Measurements from ENCODE around the gene MRPS34. TPM values are rescaled to one million over a fixed set of nuclear protein-coding genes. Genes with fewer than 3 reads are reported as not detected.
A peak's percentile ranks its signal among the peaks of the same experiment; 100 is the strongest.

Gene MRPS34
- total and polyA plus RNA-seq, 9 of the 15 experiments (the other 6 are each of a cell fraction or from before 2014, with no cell fraction given), result 5.2 to 334 (median 92.8) TPM

DNA sequence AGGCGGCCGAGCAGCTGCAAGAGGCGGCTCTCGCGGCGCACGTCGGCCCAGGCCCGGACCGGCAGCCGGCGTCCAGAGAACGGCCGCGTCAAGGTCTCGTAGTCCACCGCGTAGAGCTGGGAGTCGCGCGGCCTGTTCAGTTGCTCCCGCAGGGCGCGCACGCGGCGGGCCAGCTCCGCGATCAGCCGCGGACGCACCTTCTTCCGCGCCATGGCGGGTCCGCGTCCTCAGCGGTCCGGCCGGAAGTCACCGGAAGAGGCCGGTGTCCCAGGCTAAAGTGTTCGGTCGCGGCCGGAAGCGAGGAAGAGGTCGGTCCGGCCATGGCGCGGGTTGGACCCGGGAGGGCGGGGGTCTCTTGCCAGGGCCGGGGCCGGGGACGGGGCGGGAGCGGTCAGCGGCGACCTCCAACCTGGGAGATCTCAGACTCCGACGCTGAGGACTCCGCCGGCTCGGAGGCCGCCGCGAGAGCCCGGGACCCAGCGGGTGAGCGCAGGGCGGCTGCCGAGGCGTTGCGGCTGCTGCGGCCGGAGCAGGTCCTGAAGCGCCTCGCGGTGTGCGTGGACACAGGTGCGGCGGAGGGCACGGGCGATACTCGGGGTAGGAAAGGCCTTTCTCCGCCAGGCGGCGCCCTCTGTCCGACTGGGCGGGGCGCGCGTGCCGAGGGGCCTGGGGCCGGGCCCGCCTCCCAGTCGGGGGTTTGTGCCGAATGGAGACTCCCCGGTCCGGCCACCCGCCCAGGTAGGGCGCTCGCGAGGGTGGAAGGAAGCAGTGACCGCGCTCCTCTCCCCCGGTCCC, at the start of gene MRPS34 (continued):
- TF ChIP-seq ZNF778 (CRISPR knock-in tag; IDR thresholded peaks at IDR 0.05) (no peak), BHLHE40 (IDR thresholded peaks at IDR 0.05; ENCODE audit: low read length) (peak; percentile 92), ZKSCAN1 (IDR thresholded peaks at IDR 0.05; ENCODE audit: low read depth, low read length) (0 out of 2 replicates have a peak, but pooled peaks have one; percentile 22), ZNF830 (CRISPR knock-in tag; IDR thresholded peaks at IDR 0.05) (0 out of 2 replicates have a peak, but pooled peaks have one; percentile 5), FOSL1 (tag; conservative IDR thresholded peaks at IDR 0.05) (0 out of 2 replicates have a peak, but pooled peaks have one; percentile 6), ZBTB7A (IDR thresholded peaks at IDR 0.05; ENCODE audit: borderline replicate concordance, control insufficient read depth, low read depth, low read length) (peak; percentile 71), E2F3 (CRISPR knock-in tag; IDR thresholded peaks at IDR 0.05) (peak; percentile 85), CBX3 (IDR thresholded peaks at IDR 0.05; ENCODE audit: borderline replicate concordance in 1 of 2, low read length in 2 of 2) (peak in 1 of 2 experiments; percentile 48; a peak in 1 of 3 replicates), SP1 (CRISPR knock-in tag; IDR thresholded peaks at IDR 0.05) (peak; percentile 88), MCM5 (IDR thresholded peaks at IDR 0.05; ENCODE audit: low read depth) (no peak), GTF2E2 (tag; IDR thresholded peaks at IDR 0.05) (peak; percentile 69; the same call in 1 of the 2 replicates), POLR2G (IDR thresholded peaks at IDR 0.05; ENCODE audit: low read depth, low read length) (peak; percentile 90), MAFG (tag; conservative IDR thresholded peaks at IDR 0.05) (no peak), ZNF785 (CRISPR knock-in tag; IDR thresholded peaks at IDR 0.05) (no peak)
- TF ChIP-seq, protein P1, sequence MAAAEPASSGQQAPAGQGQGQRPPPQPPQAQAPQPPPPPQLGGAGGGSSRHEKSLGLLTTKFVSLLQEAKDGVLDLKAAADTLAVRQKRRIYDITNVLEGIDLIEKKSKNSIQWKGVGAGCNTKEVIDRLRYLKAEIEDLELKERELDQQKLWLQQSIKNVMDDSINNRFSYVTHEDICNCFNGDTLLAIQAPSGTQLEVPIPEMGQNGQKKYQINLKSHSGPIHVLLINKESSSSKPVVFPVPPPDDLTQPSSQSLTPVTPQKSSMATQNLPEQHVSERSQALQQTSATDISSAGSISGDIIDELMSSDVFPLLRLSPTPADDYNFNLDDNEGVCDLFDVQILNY (CRISPR knock-in tag; IDR thresholded peaks at IDR 0.05), result peak; percentile 61; the same call in 1 of the 2 replicates
- TF ChIP-seq, protein P2, sequence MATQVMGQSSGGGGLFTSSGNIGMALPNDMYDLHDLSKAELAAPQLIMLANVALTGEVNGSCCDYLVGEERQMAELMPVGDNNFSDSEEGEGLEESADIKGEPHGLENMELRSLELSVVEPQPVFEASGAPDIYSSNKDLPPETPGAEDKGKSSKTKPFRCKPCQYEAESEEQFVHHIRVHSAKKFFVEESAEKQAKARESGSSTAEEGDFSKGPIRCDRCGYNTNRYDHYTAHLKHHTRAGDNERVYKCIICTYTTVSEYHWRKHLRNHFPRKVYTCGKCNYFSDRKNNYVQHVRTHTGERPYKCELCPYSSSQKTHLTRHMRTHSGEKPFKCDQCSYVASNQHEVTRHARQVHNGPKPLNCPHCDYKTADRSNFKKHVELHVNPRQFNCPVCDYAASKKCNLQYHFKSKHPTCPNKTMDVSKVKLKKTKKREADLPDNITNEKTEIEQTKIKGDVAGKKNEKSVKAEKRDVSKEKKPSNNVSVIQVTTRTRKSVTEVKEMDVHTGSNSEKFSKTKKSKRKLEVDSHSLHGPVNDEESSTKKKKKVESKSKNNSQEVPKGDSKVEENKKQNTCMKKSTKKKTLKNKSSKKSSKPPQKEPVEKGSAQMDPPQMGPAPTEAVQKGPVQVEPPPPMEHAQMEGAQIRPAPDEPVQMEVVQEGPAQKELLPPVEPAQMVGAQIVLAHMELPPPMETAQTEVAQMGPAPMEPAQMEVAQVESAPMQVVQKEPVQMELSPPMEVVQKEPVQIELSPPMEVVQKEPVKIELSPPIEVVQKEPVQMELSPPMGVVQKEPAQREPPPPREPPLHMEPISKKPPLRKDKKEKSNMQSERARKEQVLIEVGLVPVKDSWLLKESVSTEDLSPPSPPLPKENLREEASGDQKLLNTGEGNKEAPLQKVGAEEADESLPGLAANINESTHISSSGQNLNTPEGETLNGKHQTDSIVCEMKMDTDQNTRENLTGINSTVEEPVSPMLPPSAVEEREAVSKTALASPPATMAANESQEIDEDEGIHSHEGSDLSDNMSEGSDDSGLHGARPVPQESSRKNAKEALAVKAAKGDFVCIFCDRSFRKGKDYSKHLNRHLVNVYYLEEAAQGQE (IDR thresholded peaks at IDR 0.05; ENCODE audit: borderline replicate concordance), result peak; percentile 61
- TF ChIP-seq, protein P2 (CRISPR knock-in tag; IDR thresholded peaks at IDR 0.05; ENCODE audit: low read depth), result no peak
